HG03064 (cell line): ENCODE results near the gene OR5K4.

Experiments
- ATAC-seq: cut with Tn5 transposase; IDR thresholded peaks from one replicate; pipeline ENCODE4 v1.9.1; 2021; ENCODE audit warnings: low read depth; ENCODE audit not compliant: unreplicated experiment

The OR5K4 gene

GRCh38 chr3:98353554-98353953 is at the start of gene OR5K4:
OR5K4 (plus strand) TSS chr3:98353854; CDS start chr3:98353854, 0 bp downstream.
- no peak for ATAC-seq

- ATAC-seq, result no peak
Observed at GRCh38 chr3:98322101-98322500, 31.6 kb upstream of the OR5K4 start.

GRCh38 chr3:98322686-98323085 is 31.0 kb upstream of the OR5K4 start:
- ATAC-seq, result no peak

- no peak for ATAC-seq
Observed at GRCh38 chr3:98323425-98323824, 30.2 kb upstream of the OR5K4 start.

GRCh38 chr3:98325055-98325454 is 28.6 kb upstream of the OR5K4 start:
- ATAC-seq, result no peak

GRCh38 chr3:98326105-98326893 is 27.4 kb upstream of the OR5K4 start:
- no peak for ATAC-seq

GRCh38 chr3:98326945-98327344 is 26.7 kb upstream of the OR5K4 start:
- peak; percentile 59 for ATAC-seq

GRCh38 chr3:98328933-98329332 is 24.7 kb upstream of the OR5K4 start:
- no peak for ATAC-seq

- no peak for ATAC-seq
Observed at GRCh38 chr3:98329392-98330124, 24.1 kb upstream of the OR5K4 start.

GRCh38 chr3:98331329-98331728 is 22.3 kb upstream of the OR5K4 start:
- ATAC-seq, result no peak

GRCh38 chr3:98333989-98334606 is 19.6 kb upstream of the OR5K4 start:
- ATAC-seq, result peak; percentile 79

GRCh38 chr3:98339031-98339430 is 14.6 kb upstream of the OR5K4 start:
- ATAC-seq, result no peak

GRCh38 chr3:98341758-98342157 is 11.9 kb upstream of the OR5K4 start:
- no peak for ATAC-seq

GRCh38 chr3:98343647-98344507 is 9.8 kb upstream of the OR5K4 start:
- ATAC-seq, result no peak

- ATAC-seq, result no peak
Observed at GRCh38 chr3:98350082-98350481, 3.6 kb upstream of the OR5K4 start.

- ATAC-seq, result no peak
Observed at GRCh38 chr3:98359250-98359649, 5.6 kb downstream of the OR5K4 start.

- ATAC-seq, result peak; percentile 74
Observed at GRCh38 chr3:98359993-98360675, 6.5 kb downstream of the OR5K4 start.

- ATAC-seq, result no peak
Observed at GRCh38 chr3:98360681-98361080, 7.0 kb downstream of the OR5K4 start.

GRCh38 chr3:98361289-98361688 is 7.6 kb downstream of the OR5K4 start:
- ATAC-seq, result no peak
